K562 (cell line): ENCODE measurements around the gene BAG5. TPM values are rescaled to one million over a fixed set of nuclear protein-coding genes. Genes with fewer than 3 reads are reported as not detected.

ENCODE experiments used
- ATAC-seq: fragments of 200-7000 bp; cut with Tn5 transposase; 3 replicates; pipeline ENCODE4 v1.9.1; 2020; ENCODE audit warnings: moderate library complexity
- BruUV-seq: library from RNA; stranded (reverse); fragments of 400-500 nt; replicated peaks from 2 replicates; lab custom pipeline; 2021; lab: Mats Ljungman, UMichigan
- CTCF ChIA-PET: fragments of 300-600 bp; formaldehyde crosslinking; extraction: SDS; loops from one replicate; lab custom pipeline; 2021; ENCODE audit warnings: low intra/inter-chr PET ratio; lab: Yijun Ruan, JAX
- POLR2A ChIA-PET: fragments of 300-600, 350-650 bp; sonication (Branson Sonifier 250); formaldehyde crosslinking; extraction: SDS; loops from one replicate; lab custom pipeline; 2021; ENCODE audit warnings: antibody characterized with exemption, inconsistent platforms; lab: Yijun Ruan, JAX
- DNase-seq, 4 experiments: peaks; one replicate each; pipeline versions ENCODE4 v3.0.0 to v3.0.0-alpha.2; 2011 to 2018; ENCODE audit warnings: low spot score in 3 of 4, mixed read lengths in 3 of 4; ENCODE audit errors: extremely low read depth in 1 of 4
- FAIRE-seq: peaks from 2 replicates; lab custom pipeline; 2011; peaks lifted over from hg19 to GRCh38; lab: Jason Lieb, UNC
- H2AFZ ChIP-seq: 2 replicates; pipeline ENCODE4 v1.6.0; 2011; ENCODE audit warnings: low read depth, low read length, control low read depth, inconsistent platforms
- H3K27ac ChIP-seq: fragments of 200-600 bp; 3 replicates; pipeline ENCODE4 v1.8.0; 2011; ENCODE audit warnings: low read depth, mild to moderate bottlenecking, control low read depth, inconsistent platforms, low read length, moderate library complexity, mixed read lengths; ENCODE audit errors: extremely low read depth
- H3K27me3 ChIP-seq, 2 experiments: fragments of 300-600 bp in 1 of 2; 2 replicates in 1 of 2; 3 replicates in 1 of 2; pipeline versions ENCODE4 v1.6.0 to v1.8.0; 2011; ENCODE audit warnings: inconsistent platforms in 2 of 2, low read length in 2 of 2, mild to moderate bottlenecking in 1 of 2, mixed read lengths in 1 of 2, moderate library complexity in 1 of 2; ENCODE audit not compliant: control insufficient read depth in 2 of 2, insufficient read depth in 2 of 2
- H3K36me3 ChIP-seq: fragments of 300-600 bp; 3 replicates; pipeline ENCODE4 v1.8.0; 2011; ENCODE audit warnings: mild to moderate bottlenecking, low read length, inconsistent platforms; ENCODE audit not compliant: control insufficient read depth, insufficient read depth
- H3K4me1 ChIP-seq, 2 experiments: fragments of 200-600 bp in 1 of 2; replicated peaks in 1 of 2; 2 replicates in 1 of 2; 3 replicates in 1 of 2; pipeline versions ENCODE4 v1.5.1 to v1.8.0; 2011; ENCODE audit warnings: inconsistent platforms in 2 of 2, low read length in 2 of 2, mild to moderate bottlenecking in 1 of 2, mixed read lengths in 1 of 2, moderate library complexity in 1 of 2; ENCODE audit not compliant: control insufficient read depth in 2 of 2, insufficient read depth in 2 of 2
- H3K4me2 ChIP-seq: 2 replicates; pipeline ENCODE4 v1.6.1; 2011; ENCODE audit warnings: low read length, control low read depth, inconsistent platforms, mixed read lengths; ENCODE audit not compliant: insufficient read depth
- H3K4me3 ChIP-seq: fragments of 200-600 bp; sonication (generic), shearing (Covaris generic); 2 replicates; pipeline ENCODE4 v1.5.1; 2016; ENCODE audit warnings: control low read depth, inconsistent platforms
- H3K79me2 ChIP-seq: fragments of 200-600 bp; 3 replicates; pipeline ENCODE4 v1.8.0; 2011; ENCODE audit warnings: low read length, inconsistent platforms; ENCODE audit not compliant: control insufficient read depth, insufficient read depth
- H3K9ac ChIP-seq, 2 experiments: 2 replicates each; pipeline versions ENCODE4 v1.6.0 to v1.6.1; 2011; ENCODE audit warnings: low read depth in 2 of 2, low read length in 2 of 2, control low read depth in 1 of 2, inconsistent platforms in 1 of 2, mild to moderate bottlenecking in 1 of 2, mixed read lengths in 1 of 2; ENCODE audit not compliant: insufficient read depth in 1 of 2
- H3K9me1 ChIP-seq: one replicate; pipeline ENCODE4 v1.6.0; 2011; ENCODE audit warnings: inconsistent platforms, mild to moderate bottlenecking, low read length, moderate library complexity; ENCODE audit not compliant: control insufficient read depth, insufficient read depth
- H3K9me3 ChIP-seq: replicated peaks from 2 replicates; pipeline ENCODE4 v1.5.1; 2011; ENCODE audit warnings: low read depth, low read length, inconsistent platforms; ENCODE audit not compliant: control insufficient read depth, insufficient read depth
- H4K20me1 ChIP-seq: replicated peaks from 2 replicates; pipeline ENCODE4 v1.6.1; 2011; ENCODE audit warnings: low read length, inconsistent platforms, mixed read lengths; ENCODE audit not compliant: control insufficient read depth, insufficient read depth
- GATAD2B ChIP-seq: fragments of 450-650 bp; IDR thresholded peaks from 2 replicates; pipeline ENCODE4 v1.6.1; 2017; ENCODE audit warnings: mild to moderate bottlenecking, borderline replicate concordance
- MAFG ChIP-seq: fragments of 450-650 bp; conservative IDR thresholded peaks from 2 replicates; pipeline ENCODE4 v1.6.1; 2016; ENCODE audit warnings: missing genetic modification characterization, missing compliant biosample characterization
- MECOM ChIP-seq: fragments of 250-450 bp; sonication (Bioruptor Pico); IDR thresholded peaks from 2 replicates; pipeline ENCODE4 v1.8.0; 2022; ENCODE audit warnings: inconsistent platforms
- PHB2 ChIP-seq: fragments of 450-650 bp; IDR thresholded peaks from 2 replicates; pipeline ENCODE4 v1.6.1; 2017; ENCODE audit warnings: low read depth
- PKNOX1 ChIP-seq: fragments of 450-650 bp; IDR thresholded peaks from 2 replicates; pipeline ENCODE4 v1.6.1; 2016
- SNRNP70 ChIP-seq: fragments of 200-400 bp; formaldehyde crosslinking; optimal IDR thresholded peaks from 2 replicates; pipeline ENCODE3; 2017; ENCODE audit warnings: low read depth, low read length
- STAT5B ChIP-seq: fragments of 250-450 bp; sonication (Bioruptor Pico); IDR thresholded peaks from 2 replicates; pipeline ENCODE4 v1.8.0; 2021; ENCODE audit warnings: mild to moderate bottlenecking, inconsistent platforms
- ZNF217 ChIP-seq: sonication (generic); formaldehyde crosslinking; IDR thresholded peaks from 2 replicates; pipeline ENCODE4 v1.8.0; 2022; ENCODE audit warnings: mild to moderate bottlenecking, missing genetic modification reagents
- ZNF507 ChIP-seq: conservative IDR thresholded peaks from 2 replicates; pipeline ENCODE4 v1.6.1; 2017; ENCODE audit warnings: missing genetic modification characterization, missing compliant biosample characterization
- ZNF561 ChIP-seq: fragments of 450-650 bp; formaldehyde crosslinking; conservative IDR thresholded peaks from 2 replicates; pipeline ENCODE4 v1.4.0; 2020; ENCODE audit warnings: mild to moderate bottlenecking, moderate library complexity
- ZNF76 ChIP-seq: fragments of 250-450 bp; sonication (Bioruptor Pico); IDR thresholded peaks from 2 replicates; pipeline ENCODE4 v1.4.0; 2020; ENCODE audit warnings: mild to moderate bottlenecking, moderate library complexity, borderline replicate concordance
- ZNF780A ChIP-seq: fragments of 250-450 bp; sonication (Bioruptor Pico); IDR thresholded peaks from 2 replicates; pipeline ENCODE4 v1.5.0; 2021; ENCODE audit warnings: mild to moderate bottlenecking
- WGBS: fragments of 100-300 bp; shearing (Covaris generic); methylation state at CpG from one replicate; pipeline ENCODE4 v1.1.6; 2016; ENCODE audit warnings: low coverage, mixed read lengths; ENCODE audit not compliant: insufficient coverage; ENCODE audit errors: missing lambda C conversion rate; 5-methylcytosine and 5-hydroxymethylcytosine counted together
- in situ Hi-C: fragments of 300-500 bp; cut with MboI; formaldehyde crosslinking; loops from 4 replicates; pipeline ENCODE4 v1.15.0; 2018; ENCODE audit warnings: inconsistent platforms, mixed read lengths
- intact Hi-C: fragments of 100-400 bp; cut with micrococcal nuclease; formaldehyde crosslinking; loops from 2 replicates; pipeline ENCODE4 v1.14.2; 2022
- polyA plus RNA-seq, 8 experiments: library from polyadenylated mRNA; depleted of rRNA in 4 of 8; stranded (reverse) in 5 of 8; unstranded in 3 of 8; fragments of >200 nt; fragmentation: Nextera tagmentation in 2 of 8; fragmentation: Illumina TruSeq in 1 of 8; extraction: Ambion mirVana in 2 of 8; extraction: Trizol in 1 of 8; gene quantifications; 2 replicates each; pipeline versions ENCODE4 v1.2.1 to v1.2.3, GENCODE V29; 2011 to 2014; ENCODE audit warnings: inconsistent platforms in 1 of 8, missing spikeins in 1 of 8
- total RNA-seq, 7 experiments: library from RNA; depleted of rRNA in 6 of 7; stranded (reverse); fragments of >200 nt in 6 of 7; fragmentation: Illumina TruSeq in 2 of 7; extraction: Trizol in 2 of 7; gene quantifications; 2 replicates each; pipeline versions ENCODE4 v1.2.1 to v1.2.3, GENCODE V29; 2011 to 2021; ENCODE audit warnings: low replicate concordance in 1 of 7

Gene BAG5
- total and polyA plus RNA-seq, 9 of the 15 experiments (the other 6 are each of a cell fraction or from before 2014, with no cell fraction given) = 7.9 to 21.4 (median 13.2) TPM

- H3K4me2 ChIP-seq = no peak overlapping the region
- ChIA-PET CTCF (no interaction called here), POLR2A (interaction anchor here (1.9 kb wide), 1 partner anchor 13 kb away, joined by 4 read pairs; the partner anchor contains the start of gene CKB)
- no peak for TF ChIP-seq ZNF780A (CRISPR knock-in tag)
- TF ChIP-seq SNRNP70 = no peak
- TF ChIP-seq GATAD2B = no peak
- no peak for TF ChIP-seq ZNF507 (tag)
- TF ChIP-seq PHB2 = no peak
- TF ChIP-seq MECOM (CRISPR knock-in tag) = no peak
- TF ChIP-seq MAFG (tag) = no peak
- TF ChIP-seq ZNF217 (CRISPR knock-in tag) = no peak
- no peak for TF ChIP-seq ZNF561 (CRISPR knock-in tag)
- TF ChIP-seq ZNF76 = no peak
- TF ChIP-seq PKNOX1 = no peak
- no peak for TF ChIP-seq STAT5B (CRISPR knock-in tag)
- H3K4me3 ChIP-seq = no peak overlapping the region
- H3K36me3 ChIP-seq = peaks cover 47% of the 10 kb centered on the region; the same call in 2 of the 3 replicates
- peaks cover 11% of the 10 kb centered on the region for H3K79me2 ChIP-seq
- intact Hi-C loops (no loop called here), in situ Hi-C loops (loop anchor here (10.0 kb wide), 1 partner anchor 450 kb away; the partner anchor contains the start of gene LBHD2)
- no peaks in the 10 kb centered on the region for H3K9me3 ChIP-seq
- peaks cover 0 to 83% of the 10 kb centered on the region in 2 experiments; a peak in 4 of 5 replicates for H3K4me1 ChIP-seq
- peak; percentile 17; the same call in 1 of the 3 replicates for ATAC-seq
- DNase-seq = no peak
- peaks cover 3% of the 10 kb centered on the region for H3K9me1 ChIP-seq
- H4K20me1 ChIP-seq = no peaks in the 10 kb centered on the region; the same call in 1 of the 2 replicates
- BruUV-seq = no TSS peak
- H3K27me3 ChIP-seq = no peaks in the 10 kb centered on the region
- H3K27ac ChIP-seq = no peak overlapping the region
- no peak for FAIRE-seq
- H3K9ac ChIP-seq = no peak overlapping the region
- H2AFZ ChIP-seq = no peak overlapping the region
- WGBS = 93% methylated on average over 11 of the region's 21 CpGs
Measured at GRCh38 chr14:103535081-103535890, 27.2 kb downstream of the BAG5 start.
